HG03354 (cell line): ENCODE data around the gene ATAD2B.

Experiments used
- ATAC-seq: cut with Tn5 transposase; IDR thresholded peaks from one replicate; pipeline ENCODE4 v1.9.1; 2021; ENCODE audit warnings: mild to moderate bottlenecking; ENCODE audit not compliant: unreplicated experiment, poor library complexity, severe bottlenecking

The ATAD2B gene

DNA sequence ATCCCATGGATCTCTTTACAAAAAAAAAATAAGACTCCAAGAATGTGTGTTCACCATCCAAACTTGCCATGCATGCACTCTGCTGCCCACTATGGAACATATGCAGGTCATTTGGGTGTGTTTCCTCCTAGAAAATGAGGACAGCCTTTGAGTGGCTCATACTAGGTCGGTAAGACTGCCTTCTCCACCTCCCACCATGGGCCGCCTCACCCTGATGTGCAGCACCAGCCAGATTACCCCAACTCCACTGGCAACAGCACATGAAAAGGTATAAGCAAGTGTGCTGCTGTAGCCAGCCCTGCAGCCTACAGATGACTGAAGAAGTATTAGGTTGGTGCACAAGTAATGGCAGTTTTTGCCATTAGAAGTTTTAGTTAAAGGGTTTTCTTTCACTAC is 214.2 kb downstream of the ATAD2B start:
- no peak for ATAC-seq

DNA sequence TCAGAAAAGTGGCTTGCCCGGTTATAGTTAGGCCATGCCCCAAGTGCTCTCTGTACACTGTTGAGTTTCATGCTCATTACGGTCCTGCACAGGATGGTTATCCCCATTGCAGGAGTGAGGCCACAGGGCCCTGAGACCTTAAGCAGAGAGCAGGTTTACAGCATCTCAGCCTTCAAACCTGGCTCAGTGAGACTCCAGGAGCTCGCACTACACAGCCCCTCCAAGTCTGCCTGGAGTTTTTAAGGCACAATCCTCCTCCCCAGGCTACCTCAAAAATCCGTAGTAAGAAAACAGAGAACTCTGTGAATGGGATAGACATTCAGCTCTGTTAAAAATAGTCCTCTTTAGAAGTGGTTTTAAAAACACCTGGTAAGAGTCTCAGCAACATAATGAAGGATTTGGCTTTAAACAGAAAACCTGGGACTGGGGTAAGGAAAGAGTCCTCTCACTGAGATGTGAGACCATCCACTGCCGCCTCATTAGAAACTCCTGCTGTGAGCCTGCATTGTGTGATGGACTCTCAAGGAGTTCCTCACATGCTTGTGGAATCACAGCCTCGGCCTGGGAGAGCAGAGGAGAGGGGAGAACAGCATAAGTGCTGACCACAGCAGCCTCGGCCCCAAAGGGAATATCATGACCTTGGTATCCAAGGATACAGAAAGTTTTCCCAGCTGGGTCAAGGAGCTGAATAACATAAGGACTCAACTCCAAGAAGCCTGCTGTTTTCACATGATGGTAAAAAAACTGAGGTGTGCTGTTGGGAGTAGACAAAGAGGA is 214.8 kb downstream of the ATAD2B start:
- ATAC-seq = no peak

- no peak for ATAC-seq
Observed at GRCh38 chr2:23709311-23709710, 217.6 kb downstream of the ATAD2B start.

DNA sequence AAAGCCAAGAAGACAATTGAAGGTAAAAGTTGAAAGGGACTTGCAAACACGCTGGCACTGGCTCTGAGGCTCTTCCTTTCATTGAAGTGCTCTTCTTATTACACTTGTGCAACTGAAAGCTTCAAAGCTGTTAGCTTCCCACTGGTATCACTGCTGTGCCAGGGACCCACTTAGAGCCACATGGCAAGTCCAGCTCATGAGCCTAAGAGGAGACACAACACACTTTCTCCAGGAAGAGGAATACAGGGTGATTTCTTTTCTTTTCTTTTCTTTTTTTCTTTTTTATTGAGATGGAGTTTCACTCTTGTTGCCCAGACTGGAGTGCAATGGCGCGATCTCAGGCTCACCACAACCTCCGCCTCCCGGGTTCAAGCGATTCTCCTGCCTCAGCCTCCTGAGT is 218.2 kb downstream of the ATAD2B start:
- no peak for ATAC-seq

GRCh38 chr2:23707096-23707495 is 219.8 kb downstream of the ATAD2B start:
- no peak for ATAC-seq

GRCh38 chr2:23706613-23707078 is 220.3 kb downstream of the ATAD2B start:
- ATAC-seq = no peak

DNA sequence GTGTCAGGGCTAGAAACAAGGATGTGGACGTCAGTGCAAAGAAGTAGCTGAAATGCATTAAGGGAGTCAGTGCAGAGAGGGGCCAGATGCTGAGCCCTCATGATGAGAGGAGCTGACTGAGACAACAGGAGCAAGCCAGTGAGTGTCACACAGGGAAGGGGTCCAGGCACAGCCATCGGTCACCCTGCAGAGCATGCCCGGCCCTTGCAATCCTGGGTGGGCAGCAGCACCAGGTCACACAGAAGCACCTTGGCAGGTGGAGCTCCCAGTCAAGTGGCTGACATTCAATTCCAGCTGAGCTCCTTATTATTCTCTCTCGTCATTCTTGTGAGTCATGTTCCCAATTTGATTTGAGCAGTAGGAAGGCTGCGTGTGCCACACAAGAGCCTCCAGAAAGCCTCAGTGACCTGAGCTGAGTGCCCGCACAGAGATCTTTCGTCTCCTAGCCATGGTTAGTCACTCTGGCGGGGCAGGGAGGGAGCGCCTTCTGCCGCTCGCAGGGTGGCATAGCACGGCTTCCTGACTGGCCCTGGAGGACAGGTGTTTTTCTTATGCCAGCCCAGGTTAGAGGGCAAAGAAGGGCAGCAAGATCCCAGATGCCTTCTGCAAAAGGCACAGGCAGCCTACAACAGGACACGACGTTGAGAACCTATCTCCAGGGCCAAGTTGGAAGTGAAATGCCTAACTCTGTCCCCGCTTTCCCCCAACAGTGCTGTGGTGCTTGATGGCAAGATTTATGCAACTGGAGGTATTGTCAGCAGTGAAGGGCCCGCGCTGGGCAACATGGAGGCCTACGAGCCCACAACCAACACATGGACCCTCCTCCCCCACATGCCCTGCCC is 220.9 kb downstream of the ATAD2B start:
- ATAC-seq = no peak

- ATAC-seq = no peak
Observed at GRCh38 chr2:23703583-23704385, 223.1 kb downstream of the ATAD2B start.

DNA sequence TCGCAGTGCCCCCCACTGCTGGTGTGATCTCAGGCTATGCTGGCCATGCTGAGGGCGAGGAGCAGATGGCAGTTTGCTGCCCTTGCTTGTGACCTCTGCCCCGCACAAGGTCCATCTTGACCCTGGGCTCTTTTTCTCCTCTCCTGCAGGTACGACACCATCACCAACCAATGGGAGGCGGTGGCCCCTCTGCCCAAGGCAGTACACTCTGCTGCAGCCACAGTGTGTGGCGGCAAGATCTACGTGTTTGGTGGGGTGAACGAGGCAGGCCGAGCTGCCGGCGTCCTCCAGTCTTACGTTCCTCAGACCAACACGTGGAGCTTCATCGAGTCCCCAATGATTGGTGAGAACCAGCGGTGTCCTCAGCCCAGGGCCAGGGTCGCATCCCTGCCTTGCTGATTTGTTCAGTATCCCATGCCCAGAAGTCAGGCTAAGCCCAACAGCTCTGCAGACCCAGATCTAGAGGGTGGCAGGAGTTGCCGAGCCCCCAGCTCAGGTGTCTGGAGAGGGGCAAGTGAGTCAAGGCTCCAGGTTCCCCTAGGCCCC is 223.8 kb downstream of the ATAD2B start:
- no peak for ATAC-seq

GRCh38 chr2:23700627-23701026 is 226.3 kb downstream of the ATAD2B start:
- no peak for ATAC-seq

- no peak for ATAC-seq
Observed at GRCh38 chr2:23699580-23699925, 227.4 kb downstream of the ATAD2B start.

DNA sequence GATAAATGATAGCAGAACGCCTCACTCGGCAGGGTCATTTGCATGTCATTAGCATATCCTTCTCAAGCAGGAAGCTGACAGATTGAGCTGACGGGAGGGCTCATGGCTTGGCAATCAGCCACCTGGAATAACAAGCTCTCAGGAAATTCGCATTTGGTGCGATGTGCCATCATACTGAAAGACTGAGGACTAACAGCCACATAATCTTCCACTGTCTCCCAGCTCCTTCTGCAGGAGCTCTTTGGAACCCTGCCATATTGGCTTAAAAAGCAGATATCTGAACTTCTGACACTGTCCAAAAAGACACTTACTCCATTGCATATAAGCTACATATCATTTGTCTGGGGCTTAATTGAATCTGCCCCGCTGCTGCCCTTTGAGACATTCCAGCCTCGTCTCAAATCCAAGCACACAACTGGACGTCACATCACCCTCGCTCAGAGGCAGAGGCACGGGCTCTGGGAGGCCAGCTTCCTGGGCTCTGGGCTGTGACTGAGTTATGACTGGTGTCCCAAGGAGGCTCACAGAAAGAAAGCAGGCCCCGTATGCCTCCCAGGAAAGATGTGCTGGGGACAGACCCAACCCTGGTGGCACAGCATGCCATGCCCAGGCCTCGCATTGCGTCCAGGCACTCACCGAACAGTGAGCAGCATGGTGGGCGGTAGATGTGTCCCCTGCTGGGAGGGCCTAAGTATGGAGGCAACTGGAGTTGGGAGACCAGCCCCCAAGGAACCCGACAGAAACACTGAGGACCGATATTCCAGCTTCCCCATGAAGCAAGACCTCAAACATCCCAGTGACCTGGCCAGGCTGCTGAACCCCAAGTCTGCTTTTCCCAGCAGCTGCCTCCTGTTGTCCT is 228.0 kb downstream of the ATAD2B start:
- ATAC-seq = no peak
